ENCODE data around the gene DTNBP1.

Gene DTNBP1

GRCh38 chr6:15473741-15474161 is 189.1 kb downstream of the DTNBP1 start:
- no peak for DNase-seq

GRCh38 chr6:15473174-15473573 is 189.7 kb downstream of the DTNBP1 start:
- no peak for DNase-seq
